Posterior vena cava (tissue), 2 donors: Measurements from ENCODE around the gene MAP7. TPM values are rescaled to one million over a fixed set of nuclear protein-coding genes. Genes with fewer than 3 reads are reported as not detected.

ENCODE experiments used
- DNase-seq: peaks from one replicate; pipeline ENCODE4 v3.0.0-alpha.2; 2020; ENCODE audit warnings: low spot score
- intact Hi-C, 2 donors: fragments of 100-400 bp; cut with DNase I; formaldehyde crosslinking; loops; one replicate each; pipeline versions ENCODE4 v1.14.1 to v1.14.2; 2022 to 2023
- total RNA-seq, 2 donors: library from RNA; stranded (reverse); fragmentation: NEBNext Ultra II Directional; extraction: Animal tissue kit (Norgen Biotek cat#: 25700); gene quantifications; one replicate each; pipeline ENCODE4 v1.2.1, GENCODE V29; 2021
- donor health status: DM: yes; HTN: yes; CAD: no.
- donor health status: DM: yes; HTN: yes; CAD: no.

The MAP7 gene
- total RNA-seq, 2 donors from 2014 or later: 2.7 to 3.1 TPM

- intact Hi-C loops: no loop called here
- no peak for DNase-seq
Observed at GRCh38 chr6:136370988-136371728, 179.1 kb downstream of the MAP7 start.

- peak; percentile 86 for DNase-seq
- intact Hi-C loops: no loop called here
Observed at GRCh38 chr6:136365776-136366354, 184.4 kb downstream of the MAP7 start.

- intact Hi-C loops: no loop called here
- DNase-seq: no peak
Observed at GRCh38 chr6:136362421-136363356, 187.5 kb downstream of the MAP7 start.

GRCh38 chr6:136361787-136362186 is 188.4 kb downstream of the MAP7 start:
- DNase-seq: no peak
- intact Hi-C loops: no loop called here

GRCh38 chr6:136360783-136361182 is 189.4 kb downstream of the MAP7 start:
- intact Hi-C loops: no loop called here
- DNase-seq: no peak

GRCh38 chr6:136359851-136360250 is 190.4 kb downstream of the MAP7 start:
- intact Hi-C loops: no loop called here
- no peak for DNase-seq

- intact Hi-C loops: no loop called here
Observed at GRCh38 chr6:136351518-136352110, 198.6 kb downstream of the MAP7 start.

GRCh38 chr6:136350914-136351313 is 199.3 kb downstream of the MAP7 start:
- intact Hi-C loops: no loop called here
- DNase-seq: no peak

More at GRCh38 chr6:136351518-136352110, 198.6 kb downstream of the MAP7 start:
- no peak for DNase-seq

- no peak for DNase-seq
- intact Hi-C loops: no loop called here
Observed at GRCh38 chr6:136347847-136348246, 202.4 kb downstream of the MAP7 start.

- DNase-seq: no peak
- intact Hi-C loops: no loop called here
Observed at GRCh38 chr6:136345145-136345544, 205.1 kb downstream of the MAP7 start.

GRCh38 chr6:136344420-136344819 is 205.8 kb downstream of the MAP7 start:
- DNase-seq: no peak
- intact Hi-C loops: no loop called here

- DNase-seq: no peak
- intact Hi-C loops: no loop called here
Observed at GRCh38 chr6:136343700-136344099, 206.5 kb downstream of the MAP7 start.

- intact Hi-C loops: no loop called here
- no peak for DNase-seq
Observed at GRCh38 chr6:136343275-136343674, 206.9 kb downstream of the MAP7 start.

GRCh38 chr6:136341967-136342366 is 208.3 kb downstream of the MAP7 start:
- DNase-seq: no peak
- intact Hi-C loops: no loop called here

GRCh38 chr6:136341367-136341766 is 208.9 kb downstream of the MAP7 start:
- no peak for DNase-seq
- intact Hi-C loops: no loop called here

- DNase-seq: no peak
Observed at GRCh38 chr6:136338486-136338885, 211.7 kb downstream of the MAP7 start.

GRCh38 chr6:136337606-136338005 is 212.6 kb downstream of the MAP7 start:
- no peak for DNase-seq
- intact Hi-C loops: no loop called here

More at GRCh38 chr6:136338486-136338885, 211.7 kb downstream of the MAP7 start:
- intact Hi-C loops: no loop called here

- intact Hi-C loops: no loop called here
- DNase-seq: no peak
Observed at GRCh38 chr6:136337121-136337520, 213.1 kb downstream of the MAP7 start.

GRCh38 chr6:136335736-136336363 is 214.4 kb downstream of the MAP7 start:
- DNase-seq: no peak
- intact Hi-C loops: no loop called here
